ENCODE measurements around the gene SCNN1G. TPM values are rescaled to one million over a fixed set of nuclear protein-coding genes. Genes with fewer than 3 reads are reported as not detected.

The SCNN1G gene
- total and polyA plus RNA-seq, 2 of the 13 experiments (the other 11 are each of a cell fraction or from before 2014, with no cell fraction given), result not detected

- TF ChIP-seq, protein P1, sequence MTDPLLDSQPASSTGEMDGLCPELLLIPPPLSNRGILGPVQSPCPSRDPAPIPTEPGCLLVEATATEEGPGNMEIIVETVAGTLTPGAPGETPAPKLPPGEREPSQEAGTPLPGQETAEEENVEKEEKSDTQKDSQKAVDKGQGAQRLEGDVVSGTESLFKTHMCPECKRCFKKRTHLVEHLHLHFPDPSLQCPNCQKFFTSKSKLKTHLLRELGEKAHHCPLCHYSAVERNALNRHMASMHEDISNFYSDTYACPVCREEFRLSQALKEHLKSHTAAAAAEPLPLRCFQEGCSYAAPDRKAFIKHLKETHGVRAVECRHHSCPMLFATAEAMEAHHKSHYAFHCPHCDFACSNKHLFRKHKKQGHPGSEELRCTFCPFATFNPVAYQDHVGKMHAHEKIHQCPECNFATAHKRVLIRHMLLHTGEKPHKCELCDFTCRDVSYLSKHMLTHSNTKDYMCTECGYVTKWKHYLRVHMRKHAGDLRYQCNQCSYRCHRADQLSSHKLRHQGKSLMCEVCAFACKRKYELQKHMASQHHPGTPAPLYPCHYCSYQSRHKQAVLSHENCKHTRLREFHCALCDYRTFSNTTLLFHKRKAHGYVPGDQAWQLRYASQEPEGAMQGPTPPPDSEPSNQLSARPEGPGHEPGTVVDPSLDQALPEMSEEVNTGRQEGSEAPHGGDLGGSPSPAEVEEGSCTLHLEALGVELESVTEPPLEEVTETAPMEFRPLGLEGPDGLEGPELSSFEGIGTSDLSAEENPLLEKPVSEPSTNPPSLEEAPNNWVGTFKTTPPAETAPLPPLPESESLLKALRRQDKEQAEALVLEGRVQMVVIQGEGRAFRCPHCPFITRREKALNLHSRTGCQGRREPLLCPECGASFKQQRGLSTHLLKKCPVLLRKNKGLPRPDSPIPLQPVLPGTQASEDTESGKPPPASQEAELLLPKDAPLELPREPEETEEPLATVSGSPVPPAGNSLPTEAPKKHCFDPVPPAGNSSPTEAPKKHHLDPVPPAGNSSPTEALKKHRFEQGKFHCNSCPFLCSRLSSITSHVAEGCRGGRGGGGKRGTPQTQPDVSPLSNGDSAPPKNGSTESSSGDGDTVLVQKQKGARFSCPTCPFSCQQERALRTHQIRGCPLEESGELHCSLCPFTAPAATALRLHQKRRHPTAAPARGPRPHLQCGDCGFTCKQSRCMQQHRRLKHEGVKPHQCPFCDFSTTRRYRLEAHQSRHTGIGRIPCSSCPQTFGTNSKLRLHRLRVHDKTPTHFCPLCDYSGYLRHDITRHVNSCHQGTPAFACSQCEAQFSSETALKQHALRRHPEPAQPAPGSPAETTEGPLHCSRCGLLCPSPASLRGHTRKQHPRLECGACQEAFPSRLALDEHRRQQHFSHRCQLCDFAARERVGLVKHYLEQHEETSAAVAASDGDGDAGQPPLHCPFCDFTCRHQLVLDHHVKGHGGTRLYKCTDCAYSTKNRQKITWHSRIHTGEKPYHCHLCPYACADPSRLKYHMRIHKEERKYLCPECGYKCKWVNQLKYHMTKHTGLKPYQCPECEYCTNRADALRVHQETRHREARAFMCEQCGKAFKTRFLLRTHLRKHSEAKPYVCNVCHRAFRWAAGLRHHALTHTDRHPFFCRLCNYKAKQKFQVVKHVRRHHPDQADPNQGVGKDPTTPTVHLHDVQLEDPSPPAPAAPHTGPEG (CRISPR knock-in tag; IDR thresholded peaks at IDR 0.05), result no peak
- TF ChIP-seq TRIM24 (CRISPR knock-in tag; IDR thresholded peaks at IDR 0.05), result no peak
- no peak for TF ChIP-seq NFE2L2 (IDR thresholded peaks at IDR 0.05; ENCODE audit: low read length)
- TF ChIP-seq ETV6 (CRISPR knock-in tag; conservative IDR thresholded peaks at IDR 0.05), result no peak
- TF ChIP-seq ARNT (IDR thresholded peaks at IDR 0.05), result peak; percentile 18; the same call in 1 of the 2 replicates
- no peak for TF ChIP-seq ZEB1 (IDR thresholded peaks at IDR 0.05; ENCODE audit: insufficient replicate concordance, low read depth)
- TF ChIP-seq ZFY (CRISPR knock-in tag; IDR thresholded peaks at IDR 0.05), result no peak
- TF ChIP-seq ZFAT (CRISPR knock-in tag; conservative IDR thresholded peaks at IDR 0.05), result no peak
- no peak for TF ChIP-seq ZNF510 (CRISPR knock-in tag; IDR thresholded peaks at IDR 0.05; ENCODE audit: low read depth)
- TF ChIP-seq DMAP1 (CRISPR knock-in tag; IDR thresholded peaks at IDR 0.05), result no peak
- TF ChIP-seq SOX6 (IDR thresholded peaks at IDR 0.05), result peak; percentile 85; the same call in 1 of the 2 replicates
- no peak for TF ChIP-seq SOX6 (CRISPR knock-in tag; IDR thresholded peaks at IDR 0.05)
- TF ChIP-seq SATB2 (CRISPR knock-in tag; IDR thresholded peaks at IDR 0.05), result no peak
- no peak for TF ChIP-seq NFYB (CRISPR knock-in tag; IDR thresholded peaks at IDR 0.05)
- TF ChIP-seq IKZF1 (IDR thresholded peaks at IDR 0.05), result peak; percentile 67; the same call in 1 of the 2 replicates
- no peak for TF ChIP-seq CEBPZ (IDR thresholded peaks at IDR 0.05; ENCODE audit: low read length)
- TF ChIP-seq ZNF234 (CRISPR knock-in tag; conservative IDR thresholded peaks at IDR 0.05), result no peak
- TF ChIP-seq ATF4 (CRISPR knock-in tag; IDR thresholded peaks at IDR 0.05), result no peak
- TF ChIP-seq ZNF670 (CRISPR knock-in tag; IDR thresholded peaks at IDR 0.05; ENCODE audit: borderline replicate concordance), result no peak
- TF ChIP-seq JUNB (CRISPR knock-in tag; IDR thresholded peaks at IDR 0.05; ENCODE audit: borderline replicate concordance), result 0 out of 2 replicates have a peak, but pooled peaks have one; percentile 13
- TF ChIP-seq, protein P2, sequence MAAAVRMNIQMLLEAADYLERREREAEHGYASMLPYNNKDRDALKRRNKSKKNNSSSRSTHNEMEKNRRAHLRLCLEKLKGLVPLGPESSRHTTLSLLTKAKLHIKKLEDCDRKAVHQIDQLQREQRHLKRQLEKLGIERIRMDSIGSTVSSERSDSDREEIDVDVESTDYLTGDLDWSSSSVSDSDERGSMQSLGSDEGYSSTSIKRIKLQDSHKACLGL (CRISPR knock-in tag; IDR thresholded peaks at IDR 0.05), result no peak
- no peak for TF ChIP-seq SIX4 (CRISPR knock-in tag; IDR thresholded peaks at IDR 0.05)
- no peak for TF ChIP-seq ZNF614 (CRISPR knock-in tag; IDR thresholded peaks at IDR 0.05; ENCODE audit: borderline replicate concordance)
These were observed 42.6 kb downstream of the SCNN1G start (continued) for GRCh38 chr16:23225109-23225508.

Data from HepG2 (cell line).